ENCODE data around the gene DCUN1D2.

Gene DCUN1D2

GRCh38 chr13:113411216-113412023, 79.1 kb downstream of the DCUN1D2 start:
- no peak for FAIRE-seq
- no peak for DNase-seq (ENCODE audit: insufficient read length, low spot score)
- TF ChIP-seq CTCF (IDR thresholded peaks at IDR 0.05; ENCODE audit: insufficient read depth, missing control alignments) = no peak

- no peak for FAIRE-seq
- no peak for TF ChIP-seq CTCF (IDR thresholded peaks at IDR 0.05; ENCODE audit: insufficient read depth, missing control alignments)
- no peak for DNase-seq (ENCODE audit: insufficient read length, low spot score)
Measured at GRCh38 chr13:113410472-113411201, 79.9 kb downstream of the DCUN1D2 start.

GRCh38 chr13:113408562-113408961, 81.9 kb downstream of the DCUN1D2 start:
- no peak for TF ChIP-seq CTCF (IDR thresholded peaks at IDR 0.05; ENCODE audit: insufficient read depth, missing control alignments)
- FAIRE-seq (no peak), DNase-seq (ENCODE audit: insufficient read length, low spot score) (no peak)

- no peak for DNase-seq (ENCODE audit: insufficient read length, low spot score)
- no peak for FAIRE-seq
- no peak for TF ChIP-seq CTCF (IDR thresholded peaks at IDR 0.05; ENCODE audit: insufficient read depth, missing control alignments)
Measured at GRCh38 chr13:113407531-113408393, 82.7 kb downstream of the DCUN1D2 start.

- FAIRE-seq (no peak), DNase-seq (ENCODE audit: insufficient read length, low spot score) (no peak)
- TF ChIP-seq CTCF (IDR thresholded peaks at IDR 0.05; ENCODE audit: insufficient read depth, missing control alignments) = no peak
Measured at GRCh38 chr13:113407103-113407530, 83.4 kb downstream of the DCUN1D2 start.

GRCh38 chr13:113406321-113407102, 84.0 kb downstream of the DCUN1D2 start:
- DNase-seq (ENCODE audit: insufficient read length, low spot score) = no peak
- TF ChIP-seq CTCF (IDR thresholded peaks at IDR 0.05; ENCODE audit: insufficient read depth, missing control alignments) = no peak
- no peak for FAIRE-seq
